Panc1 (cell line): ENCODE results near the gene COL4A1. TPM values are rescaled to one million over a fixed set of nuclear protein-coding genes. Genes with fewer than 3 reads are reported as not detected.

Experiments used
- ATAC-seq: fragments of 200-7000 bp; cut with Tn5 transposase; 2 replicates; pipeline ENCODE4 v1.9.1; 2020; ENCODE audit warnings: mild to moderate bottlenecking, moderate library complexity
- BruUV-seq: library from RNA; stranded (reverse); fragments of 400-500 nt; replicated peaks from 2 replicates; lab custom pipeline; 2021; lab: Mats Ljungman, UMichigan
- CTCF ChIA-PET: fragments of 300-600 bp; sonication (Branson Sonifier 250); formaldehyde crosslinking; loops from one replicate; lab custom pipeline; 2022; ENCODE audit warnings: antibody characterized with exemption; lab: Charles Lee
- POLR2A ChIA-PET: fragments of 300-600 bp; sonication (Branson Sonifier 250); formaldehyde crosslinking; loops from one replicate; lab custom pipeline; 2022; ENCODE audit warnings: antibody characterized with exemption; lab: Charles Lee
- DNase-seq: peaks from one replicate; pipeline ENCODE4 v3.0.0-alpha.2; 2010; ENCODE audit warnings: low read depth, low spot score
- H3K27ac ChIP-seq: 2 replicates; pipeline ENCODE4 v1.5.1; 2011; ENCODE audit warnings: mild to moderate bottlenecking, low read length, inconsistent platforms
- H3K27me3 ChIP-seq: fragments of 200-500 bp; sonication (Bioruptor generic); 2 replicates; pipeline ENCODE4 v1.6.0; 2014; ENCODE audit warnings: low read length, inconsistent platforms; ENCODE audit not compliant: control insufficient read depth, insufficient read depth
- H3K36me3 ChIP-seq: fragments of 200-500 bp; sonication (Bioruptor generic); 2 replicates; pipeline ENCODE4 v1.5.1; 2014; ENCODE audit warnings: inconsistent platforms, mild to moderate bottlenecking, low read length, moderate library complexity; ENCODE audit not compliant: control insufficient read depth, insufficient read depth
- H3K4me1 ChIP-seq: 2 replicates; pipeline ENCODE4 v1.5.1; 2011; ENCODE audit warnings: inconsistent platforms, mild to moderate bottlenecking, low read length, moderate library complexity; ENCODE audit not compliant: control insufficient read depth, insufficient read depth
- H3K4me3 ChIP-seq, 2 experiments: 2 replicates each; pipeline ENCODE4 v1.5.1; 2011 to 2012; ENCODE audit warnings: low read depth in 2 of 2, low read length in 2 of 2, mild to moderate bottlenecking in 2 of 2, inconsistent platforms in 1 of 2, moderate library complexity in 1 of 2
- H3K9me3 ChIP-seq: fragments of 200-500 bp; sonication (Bioruptor generic); 2 replicates; pipeline ENCODE4 v1.5.1; 2014; ENCODE audit warnings: low read depth, mild to moderate bottlenecking, inconsistent platforms, low read length, moderate library complexity; ENCODE audit not compliant: control insufficient read depth, insufficient read depth
- POLR2AphosphoS5 ChIP-seq: IDR thresholded peaks from 2 replicates; pipeline ENCODE4 v1.6.1; 2012; ENCODE audit warnings: mild to moderate bottlenecking, low read depth, low read length, moderate library complexity
- REST ChIP-seq, 2 experiments: IDR thresholded peaks; 2 replicates each; pipeline ENCODE4 v1.6.1; 2011 to 2012; ENCODE audit warnings: low read depth in 2 of 2, control low read depth in 1 of 2, low read length in 1 of 2, mild to moderate bottlenecking in 1 of 2, moderate library complexity in 1 of 2; ENCODE audit not compliant: insufficient read depth in 1 of 2
- SIN3A ChIP-seq: IDR thresholded peaks from 2 replicates; pipeline ENCODE4 v1.6.1; 2012; ENCODE audit warnings: low read depth, mild to moderate bottlenecking, low read length, moderate library complexity, borderline replicate concordance; ENCODE audit not compliant: insufficient read depth
- TCF7L2 ChIP-seq: IDR thresholded peaks from 2 replicates; pipeline ENCODE4 v1.6.1; 2011; ENCODE audit warnings: mild to moderate bottlenecking, low read depth, low read length, inconsistent platforms
- in situ Hi-C: cut with HindIII; loops from 2 replicates; pipeline ENCODE4 v1.10.0; 2016; ENCODE audit warnings: low sequenced_read_pairs, low pct_unique_long_range_greater_than_20kb
- intact Hi-C: fragments of 100-400 bp; cut with micrococcal nuclease; formaldehyde crosslinking; loops from one replicate; pipeline ENCODE4 v1.10.0; 2022; ENCODE audit not compliant: unreplicated experiment
- total RNA-seq: library from RNA; stranded (reverse); gene quantifications from one replicate; pipeline ENCODE4 v1.2.1, GENCODE V29; 2021; ENCODE audit not compliant: unreplicated experiment
- TF ChIP-seq, protein P1 (sequence below): fragments of 450-650 bp; IDR thresholded peaks from 2 replicates; pipeline ENCODE4 v1.5.1; 2017; ENCODE audit warnings: mild to moderate bottlenecking

The COL4A1 gene
- total RNA-seq, 1 experiment from 2014 or later: 1.1 TPM

- POLR2A ChIA-PET: no interaction called here
- H3K27ac ChIP-seq: no peak overlapping the region
- in situ Hi-C loops (no loop called here), intact Hi-C loops (no loop called here)
- ATAC-seq: no peak
- CTCF ChIA-PET: no interaction called here
- BruUV-seq: no TSS peak
- H3K4me3 ChIP-seq: no peak overlapping the region
- TF ChIP-seq SIN3A: no peak
- TF ChIP-seq POLR2AphosphoS5: no peak
- TF ChIP-seq, protein P1, sequence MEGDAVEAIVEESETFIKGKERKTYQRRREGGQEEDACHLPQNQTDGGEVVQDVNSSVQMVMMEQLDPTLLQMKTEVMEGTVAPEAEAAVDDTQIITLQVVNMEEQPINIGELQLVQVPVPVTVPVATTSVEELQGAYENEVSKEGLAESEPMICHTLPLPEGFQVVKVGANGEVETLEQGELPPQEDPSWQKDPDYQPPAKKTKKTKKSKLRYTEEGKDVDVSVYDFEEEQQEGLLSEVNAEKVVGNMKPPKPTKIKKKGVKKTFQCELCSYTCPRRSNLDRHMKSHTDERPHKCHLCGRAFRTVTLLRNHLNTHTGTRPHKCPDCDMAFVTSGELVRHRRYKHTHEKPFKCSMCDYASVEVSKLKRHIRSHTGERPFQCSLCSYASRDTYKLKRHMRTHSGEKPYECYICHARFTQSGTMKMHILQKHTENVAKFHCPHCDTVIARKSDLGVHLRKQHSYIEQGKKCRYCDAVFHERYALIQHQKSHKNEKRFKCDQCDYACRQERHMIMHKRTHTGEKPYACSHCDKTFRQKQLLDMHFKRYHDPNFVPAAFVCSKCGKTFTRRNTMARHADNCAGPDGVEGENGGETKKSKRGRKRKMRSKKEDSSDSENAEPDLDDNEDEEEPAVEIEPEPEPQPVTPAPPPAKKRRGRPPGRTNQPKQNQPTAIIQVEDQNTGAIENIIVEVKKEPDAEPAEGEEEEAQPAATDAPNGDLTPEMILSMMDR: no peak
- TF ChIP-seq REST (IDR thresholded peaks at IDR 0.05; ENCODE audit: insufficient read depth in 1 of 2, low read depth in 2 of 2, low read length in 1 of 2): no peak
- DNase-seq: no peak
- H3K27me3 ChIP-seq: no peaks in the 10 kb centered on the region; the same call in 1 of the 2 replicates
- no peaks in the 10 kb centered on the region for H3K36me3 ChIP-seq
- no peaks in the 10 kb centered on the region for H3K4me1 ChIP-seq
- H3K9me3 ChIP-seq: no peaks in the 10 kb centered on the region
These were observed 173.3 kb downstream of the COL4A1 start for GRCh38 chr13:110133425-110134235.

GRCh38 chr13:110132225-110132982 is 174.6 kb downstream of the COL4A1 start:
- intact Hi-C loops: no loop called here
- H3K4me1 ChIP-seq: no peaks in the 10 kb centered on the region
- in situ Hi-C loops: no loop called here
- no peak for DNase-seq
- TF ChIP-seq SIN3A (no peak), POLR2AphosphoS5 (no peak), TCF7L2 (no peak), REST (IDR thresholded peaks at IDR 0.05; ENCODE audit: insufficient read depth in 1 of 2, low read depth in 2 of 2, low read length in 1 of 2) (no peak)
- TF ChIP-seq, protein P1: no peak
- CTCF ChIA-PET: no interaction called here
- peaks cover 2% of the 10 kb centered on the region; the same call in 1 of the 2 replicates for H3K27me3 ChIP-seq
- BruUV-seq: no TSS peak
- no peak overlapping the region for H3K27ac ChIP-seq
- POLR2A ChIA-PET: no interaction called here
- no peak overlapping the region for H3K4me3 ChIP-seq
- no peaks in the 10 kb centered on the region for H3K9me3 ChIP-seq
- H3K36me3 ChIP-seq: no peaks in the 10 kb centered on the region
- no peak for ATAC-seq
